ENCODE results near the gene OCA2.

OCA2 gene

GRCh38 chr15:27855137-27855536 lies 244.0 kb downstream of the OCA2 start:
- H3K27me3 ChIP-seq (replicated peaks; ENCODE audit: insufficient read depth, low read length) = no peaks in the 10 kb centered on the region
- no peaks in the 10 kb centered on the region for H4K20me1 ChIP-seq (ENCODE audit: insufficient read depth, low read length)
- DNase-seq = no peak
- TF ChIP-seq CTCF (IDR thresholded peaks at IDR 0.05; ENCODE audit: low read length) = no peak
- no peak for TF ChIP-seq EZH2 (optimal IDR thresholded peaks at IDR 0.05; ENCODE audit: low read depth, low read length)
- no peak for TF ChIP-seq EZH2phosphoT487 (IDR thresholded peaks at IDR 0.05; ENCODE audit: low read length)
- no peak overlapping the region for H3K4me3 ChIP-seq (ENCODE audit: low read length)
- no peaks in the 10 kb centered on the region for H3K79me2 ChIP-seq (ENCODE audit: low read length)
- no peak overlapping the region for H3K27ac ChIP-seq (ENCODE audit: low read length)
- no peaks in the 10 kb centered on the region for H3K9me3 ChIP-seq (replicated peaks; ENCODE audit: insufficient read depth, low read length)
- no peaks in the 10 kb centered on the region for H3F3A ChIP-seq (ENCODE audit: insufficient read depth, low read length)
- no peaks in the 10 kb centered on the region for H3K36me3 ChIP-seq (replicated peaks; ENCODE audit: insufficient read depth, low read length)
- H3K9ac ChIP-seq (ENCODE audit: low read length) = no peak overlapping the region
- no peaks in the 10 kb centered on the region for H3K4me1 ChIP-seq (ENCODE audit: low read length)
- no peak overlapping the region for H2AFZ ChIP-seq (ENCODE audit: low read length)
- no peak overlapping the region for H3K4me2 ChIP-seq (ENCODE audit: low read depth, low read length)
- H3K9me2 ChIP-seq (replicated peaks; ENCODE audit: insufficient read depth, low read length) = no peaks in the 10 kb centered on the region

- Histone ChIP-seq H3K4me3 (ENCODE audit: low read length) (no peak overlapping the region), H3F3A (ENCODE audit: insufficient read depth, low read length) (no peaks in the 10 kb centered on the region), H3K79me2 (ENCODE audit: low read length) (no peaks in the 10 kb centered on the region), H3K27ac (ENCODE audit: low read length) (no peak overlapping the region), H3K27me3 (replicated peaks; ENCODE audit: insufficient read depth, low read length) (no peaks in the 10 kb centered on the region), H3K4me2 (ENCODE audit: low read depth, low read length) (no peak overlapping the region), H2AFZ (ENCODE audit: low read length) (no peak overlapping the region), H3K9ac (ENCODE audit: low read length) (no peak overlapping the region), H3K9me2 (replicated peaks; ENCODE audit: insufficient read depth, low read length) (no peaks in the 10 kb centered on the region), H3K4me1 (ENCODE audit: low read length) (no peaks in the 10 kb centered on the region), H4K20me1 (ENCODE audit: insufficient read depth, low read length) (no peaks in the 10 kb centered on the region), H3K9me3 (replicated peaks; ENCODE audit: insufficient read depth, low read length) (no peaks in the 10 kb centered on the region), H3K36me3 (replicated peaks; ENCODE audit: insufficient read depth, low read length) (no peaks in the 10 kb centered on the region)
- TF ChIP-seq EZH2 (optimal IDR thresholded peaks at IDR 0.05; ENCODE audit: low read depth, low read length) = no peak
- TF ChIP-seq EZH2phosphoT487 (IDR thresholded peaks at IDR 0.05; ENCODE audit: low read length) = no peak
- TF ChIP-seq CTCF (IDR thresholded peaks at IDR 0.05; ENCODE audit: low read length) = no peak
- no peak for DNase-seq
Measured at GRCh38 chr15:27854601-27855000, 244.5 kb downstream of the OCA2 start.

GRCh38 chr15:27853624-27854455 lies 245.3 kb downstream of the OCA2 start:
- H3K4me1 ChIP-seq (ENCODE audit: low read length) = no peaks in the 10 kb centered on the region
- no peak for DNase-seq
- H3F3A ChIP-seq (ENCODE audit: insufficient read depth, low read length) = no peaks in the 10 kb centered on the region
- no peak overlapping the region for H2AFZ ChIP-seq (ENCODE audit: low read length)
- no peaks in the 10 kb centered on the region for H3K9me2 ChIP-seq (replicated peaks; ENCODE audit: insufficient read depth, low read length)
- no peak overlapping the region for H3K27ac ChIP-seq (ENCODE audit: low read length)
- no peak overlapping the region for H3K9ac ChIP-seq (ENCODE audit: low read length)
- TF ChIP-seq EZH2 (optimal IDR thresholded peaks at IDR 0.05; ENCODE audit: low read depth, low read length) (no peak), CTCF (IDR thresholded peaks at IDR 0.05; ENCODE audit: low read length) (no peak), EZH2phosphoT487 (IDR thresholded peaks at IDR 0.05; ENCODE audit: low read length) (no peak)
- H3K79me2 ChIP-seq (ENCODE audit: low read length) = no peaks in the 10 kb centered on the region
- H3K4me2 ChIP-seq (ENCODE audit: low read depth, low read length) = no peak overlapping the region
- no peak overlapping the region for H3K4me3 ChIP-seq (ENCODE audit: low read length)
- H3K36me3 ChIP-seq (replicated peaks; ENCODE audit: insufficient read depth, low read length) = no peaks in the 10 kb centered on the region
- no peaks in the 10 kb centered on the region for H3K9me3 ChIP-seq (replicated peaks; ENCODE audit: insufficient read depth, low read length)
- no peaks in the 10 kb centered on the region for H4K20me1 ChIP-seq (ENCODE audit: insufficient read depth, low read length)
- no peaks in the 10 kb centered on the region for H3K27me3 ChIP-seq (replicated peaks; ENCODE audit: insufficient read depth, low read length)
